Stimulated activated CD4-positive, alpha-beta T cell treated with anti-CD3 and anti-CD28 coated beads, Interleukin-1b, Interleukin-23, amount 100 ng/mL, for 1 hour (primary cell): ENCODE data around the gene COX6B1.
"Not testable (repeated sequence)": the region's sequence is repeated elsewhere in the genome, so short reads cannot be mapped to it uniquely, and the experiment has no call there.

ENCODE experiments used
- DNase-seq, 2 donors: peaks; one replicate each; pipeline ENCODE4 v3.0.0-alpha.2; 2020; ENCODE audit warnings: low read depth in 2 of 2

COX6B1 gene

DNA sequence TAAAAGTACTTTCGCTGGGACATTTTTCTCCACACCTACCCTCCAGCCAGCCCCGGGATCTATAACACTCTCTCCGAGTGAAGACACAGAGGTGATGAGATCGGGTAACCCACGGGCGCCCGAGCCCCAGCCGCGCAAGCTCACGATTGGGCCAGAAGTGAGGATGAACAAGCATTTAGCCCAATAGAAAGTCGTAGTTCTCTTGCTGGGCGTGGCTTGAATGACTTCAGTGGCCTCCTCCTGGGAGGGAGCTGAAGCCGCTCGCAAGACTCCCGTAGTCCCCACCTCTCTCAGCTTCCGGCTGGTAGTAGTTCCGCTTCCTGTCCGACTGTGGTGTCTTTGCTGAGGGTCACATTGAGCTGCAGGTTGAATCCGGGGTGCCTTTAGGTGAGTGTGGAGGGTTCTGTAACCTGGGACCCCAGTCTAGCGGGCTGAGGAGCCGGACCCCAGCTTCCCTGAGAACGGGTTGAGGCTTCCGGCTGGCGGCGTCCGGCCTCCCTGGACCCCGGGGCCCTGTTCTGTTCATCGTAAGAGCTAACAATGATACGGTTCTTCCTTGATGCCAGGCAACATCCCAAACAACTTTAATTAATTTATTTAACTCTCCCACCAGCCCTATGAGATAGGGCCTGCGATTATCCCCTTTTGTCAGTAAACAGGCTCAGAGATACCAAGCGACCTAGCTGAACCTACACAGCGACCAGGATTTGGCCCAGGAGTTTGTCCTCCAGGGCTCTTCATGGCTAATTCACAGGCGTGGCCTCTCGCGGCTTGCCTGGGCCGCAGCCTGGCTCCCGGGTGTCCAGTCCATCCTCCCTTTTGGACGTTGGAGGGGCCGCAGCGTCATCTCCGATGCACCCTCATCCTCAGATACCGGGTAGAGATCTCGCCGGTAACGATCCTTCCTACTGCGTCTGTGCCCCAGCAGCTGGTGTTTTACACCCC, at the start of gene COX6B1:
Gene COX6B1, plus strand, starts transcription at position 307 of the 945 bp plus-strand sequence. CDS start 2,921 bp downstream, outside the sequence.
- DNase-seq: peak; percentile 69 to 76

- no peak for DNase-seq
Observed at GRCh38 chr19:35601971-35602370, 46.2 kb upstream of the COX6B1 start.

GRCh38 chr19:35604436-35604835, 43.7 kb upstream of the COX6B1 start:
- DNase-seq: not testable (repeated sequence)

DNA sequence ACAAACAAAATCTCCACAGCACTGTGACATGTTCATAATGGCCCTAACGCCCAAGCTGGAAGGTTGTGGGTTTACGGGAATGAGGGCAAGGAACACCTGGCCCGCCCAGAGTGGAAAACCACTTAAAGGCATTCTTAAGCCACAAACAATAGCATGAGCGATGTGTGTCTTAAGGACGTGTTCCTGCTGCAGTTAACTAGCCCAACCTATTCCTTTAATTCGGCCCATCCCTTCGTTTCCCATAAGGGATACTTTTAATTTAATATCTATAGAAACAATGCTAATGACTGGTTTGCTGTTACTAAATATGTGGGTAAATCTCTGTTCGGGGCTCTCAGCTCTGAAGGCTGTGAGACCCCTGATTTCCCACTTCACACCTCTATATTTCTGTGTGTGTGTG, 41.0 kb upstream of the COX6B1 start:
- not testable (repeated sequence) for DNase-seq

GRCh38 chr19:35607661-35608060, 40.5 kb upstream of the COX6B1 start:
- DNase-seq: no peak

GRCh38 chr19:35608251-35608650, 39.9 kb upstream of the COX6B1 start:
- DNase-seq: no peak

DNA sequence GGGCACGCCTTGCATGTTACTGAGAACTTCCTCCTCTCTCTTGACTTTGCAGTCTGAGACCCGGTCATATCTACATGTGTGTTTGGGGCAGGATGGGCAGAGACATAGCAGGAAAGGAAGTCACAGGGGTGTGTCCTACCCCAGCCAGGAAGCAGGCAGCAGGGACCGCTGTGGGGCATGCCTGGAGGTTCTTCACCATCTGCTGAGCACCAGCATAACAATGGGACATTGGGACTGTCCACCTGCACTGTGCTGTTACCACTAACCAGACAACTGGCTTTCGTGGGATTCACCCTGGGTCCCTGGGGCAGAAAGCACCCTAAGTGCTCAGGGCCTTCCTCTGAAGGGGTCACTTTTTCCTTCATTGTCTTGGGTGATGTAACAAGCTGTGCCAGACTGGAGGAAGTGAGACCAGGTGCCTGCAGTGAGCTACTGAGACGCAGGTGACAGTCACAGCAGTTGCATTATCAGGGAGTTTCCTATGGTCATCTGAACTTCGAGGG, 38.2 kb upstream of the COX6B1 start:
- DNase-seq: no peak

- DNase-seq: no peak
Observed at GRCh38 chr19:35612224-35612558, 35.9 kb upstream of the COX6B1 start.

DNA sequence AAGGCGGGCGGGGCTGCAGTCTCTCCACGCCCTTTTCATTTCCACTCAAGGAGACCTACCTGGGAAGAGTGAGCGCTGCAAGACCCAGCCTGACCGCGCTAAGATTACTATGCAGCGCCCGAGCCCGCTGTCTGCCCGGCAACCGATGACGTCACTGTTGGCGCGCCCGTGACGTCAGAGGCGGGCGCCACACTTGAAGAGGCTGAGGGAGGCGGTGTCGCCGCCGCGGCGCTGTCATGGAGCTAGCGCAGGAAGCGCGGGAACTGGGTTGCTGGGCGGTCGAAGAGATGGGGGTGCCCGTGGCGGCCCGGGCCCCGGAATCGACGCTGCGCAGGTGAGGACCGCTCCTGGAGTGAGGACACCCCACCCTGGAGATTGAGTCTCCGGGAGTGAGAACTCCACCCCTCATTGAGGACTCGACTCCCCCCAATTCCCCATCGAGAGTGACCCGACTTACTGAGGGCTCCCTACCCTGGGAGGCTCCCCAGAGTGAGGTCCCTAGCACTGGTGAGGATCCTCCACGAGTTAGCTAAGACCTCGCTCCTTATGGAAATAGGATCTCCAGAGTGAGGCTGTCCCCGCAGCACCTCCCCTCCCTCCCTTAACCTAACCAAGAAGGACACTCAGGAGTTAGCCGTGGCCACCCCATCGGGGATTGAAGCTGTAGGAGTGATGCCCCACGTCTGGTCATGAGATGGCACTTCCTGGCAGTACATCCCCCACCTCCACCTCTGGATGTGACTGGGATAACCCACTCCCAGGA, 35.4 kb upstream of the COX6B1 start, which contains the start of gene HAUS5:
Gene HAUS5, plus strand, starts transcription at position 177 of the 763 bp plus-strand sequence. Its CDS starts 60 bp downstream, at position 237.
- peak; percentile 87 to 96 for DNase-seq

- DNase-seq: no peak
Observed at GRCh38 chr19:35613574-35613973, 34.5 kb upstream of the COX6B1 start.

DNA sequence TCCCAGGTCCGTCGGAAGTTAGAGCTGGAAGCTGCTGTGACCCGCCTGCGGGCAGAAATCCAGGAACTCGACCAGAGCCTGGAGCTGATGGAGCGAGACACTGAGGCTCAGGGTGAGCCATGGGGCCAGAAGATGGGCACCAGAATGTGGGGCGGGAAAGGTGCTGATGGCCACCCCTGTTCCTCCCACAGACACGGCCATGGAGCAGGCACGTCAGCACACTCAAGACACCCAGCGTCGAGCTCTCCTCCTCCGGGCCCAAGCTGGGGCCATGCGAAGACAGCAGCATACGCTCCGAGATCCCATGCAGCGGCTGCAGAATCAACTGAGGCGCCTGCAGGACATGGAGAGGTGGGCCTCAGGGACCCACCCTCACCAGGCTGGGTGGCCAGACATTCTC, 33.1 kb upstream of the COX6B1 start:
- DNase-seq: no peak

DNA sequence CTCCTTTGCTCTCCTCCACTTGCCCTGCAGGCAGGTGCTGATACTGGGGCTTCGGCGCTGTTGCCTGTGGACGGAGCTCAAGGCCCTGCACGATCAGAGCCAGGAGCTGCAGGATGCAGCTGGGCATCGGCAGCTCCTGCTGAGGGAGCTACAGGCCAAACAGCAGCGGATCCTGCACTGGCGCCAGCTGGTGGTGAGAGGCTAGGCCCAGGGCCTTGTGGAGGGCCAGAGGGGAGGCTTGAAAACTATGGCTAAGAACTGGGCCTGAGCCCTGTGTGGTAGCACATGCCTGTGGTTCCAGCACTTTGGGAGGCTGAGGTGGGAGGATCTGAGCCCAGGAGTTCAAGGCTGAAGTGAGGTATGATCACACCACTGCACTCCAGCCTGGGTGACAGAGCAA, 29.3 kb upstream of the COX6B1 start:
- no peak for DNase-seq

DNA sequence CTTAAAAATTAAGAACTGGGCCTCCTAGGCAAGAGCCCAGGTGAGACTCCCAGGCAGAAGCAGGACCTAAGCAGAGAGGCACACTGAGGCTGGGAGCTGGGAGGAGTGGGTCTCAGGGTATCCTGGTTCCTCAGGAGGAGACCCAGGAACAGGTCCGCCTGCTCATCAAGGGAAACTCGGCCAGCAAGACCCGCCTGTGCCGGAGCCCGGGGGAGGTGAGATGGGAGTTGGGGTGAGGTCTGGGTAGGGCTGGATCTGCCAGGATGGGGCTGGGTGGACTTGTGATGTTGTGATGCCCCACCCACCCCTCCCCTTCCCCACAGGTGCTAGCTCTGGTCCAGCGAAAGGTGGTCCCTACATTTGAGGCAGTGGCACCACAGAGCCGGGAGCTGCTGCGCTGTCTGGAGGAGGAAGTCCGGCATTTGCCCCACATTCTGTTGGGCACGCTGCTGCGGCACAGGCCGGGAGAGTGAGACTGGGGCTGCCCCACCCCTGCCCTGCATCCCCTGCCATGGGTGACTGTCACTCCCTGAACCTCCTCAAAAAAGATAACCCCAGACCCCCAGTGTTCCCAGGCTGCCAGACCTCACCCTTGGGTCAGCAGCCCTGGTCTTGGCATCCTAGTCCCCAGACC, 28.7 kb upstream of the COX6B1 start:
- no peak for DNase-seq

- no peak for DNase-seq
Observed at GRCh38 chr19:35620001-35620400, 28.1 kb upstream of the COX6B1 start.

- no peak for DNase-seq
Observed at GRCh38 chr19:35621708-35622107, 26.4 kb upstream of the COX6B1 start.

DNA sequence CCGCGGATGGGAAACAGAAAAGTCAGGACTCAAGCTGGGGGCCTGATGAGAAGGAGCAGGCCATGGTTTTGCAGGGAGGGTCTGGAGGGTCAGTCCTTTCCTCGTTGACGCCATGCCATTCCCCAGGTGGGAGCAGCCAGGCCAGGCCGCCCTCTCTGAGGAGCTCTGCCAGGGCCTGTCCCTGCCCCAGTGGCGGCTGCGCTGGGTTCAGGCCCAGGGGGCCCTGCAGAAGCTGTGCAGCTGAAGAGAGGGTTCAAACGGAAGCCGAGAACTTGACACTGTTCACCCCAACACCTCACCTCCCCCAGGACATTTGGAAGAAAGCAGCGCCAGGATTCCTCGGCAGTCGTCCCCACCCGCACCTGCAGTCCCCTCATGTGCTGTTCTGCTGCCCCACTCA, 25.4 kb upstream of the COX6B1 start:
- no peak for DNase-seq

DNA sequence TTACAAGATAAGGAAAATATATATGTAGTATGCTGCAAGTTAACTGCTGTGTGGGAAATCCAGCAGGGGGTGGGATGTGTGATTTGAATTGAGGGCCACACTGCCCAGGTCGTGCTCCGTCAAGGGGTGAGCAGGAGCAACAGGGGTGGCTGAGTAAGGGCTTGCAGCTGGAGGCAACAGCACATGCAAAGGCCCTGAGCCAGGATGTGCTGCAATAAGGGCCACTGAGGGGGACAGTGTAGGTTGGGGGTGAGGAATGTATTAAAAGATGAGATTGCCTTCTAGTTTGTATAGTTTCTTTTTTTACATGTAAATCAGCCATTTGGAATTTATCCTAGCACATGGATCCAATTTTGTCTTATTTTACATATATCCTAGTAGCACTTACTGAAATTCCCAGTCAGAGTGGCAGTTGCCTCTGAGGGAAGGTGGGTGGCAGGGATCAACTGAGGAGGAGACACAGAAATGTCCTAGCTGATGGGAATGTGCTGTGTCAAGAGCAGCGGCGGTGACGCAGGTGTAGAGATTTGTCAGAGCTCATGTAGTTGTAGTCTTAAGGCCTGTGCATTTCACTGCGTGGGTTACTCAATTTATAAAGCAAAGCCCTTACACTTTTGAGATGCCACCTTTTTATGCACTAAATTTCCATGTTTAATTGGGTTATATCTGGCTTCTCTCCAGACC, 24.7 kb upstream of the COX6B1 start:
- no peak for DNase-seq

- no peak for DNase-seq
Observed at GRCh38 chr19:35628264-35628564, 19.9 kb upstream of the COX6B1 start.

- peak; percentile 89 to 91 for DNase-seq
Observed at GRCh38 chr19:35628565-35629331, 19.4 kb upstream of the COX6B1 start, which contains the start of gene RBM42. TSS of gene RBM42 (plus strand) at chr19:35629036. CDS start at chr19:35629154, 118 bp downstream.

- DNase-seq: no peak
Observed at GRCh38 chr19:35629332-35629633, 18.8 kb upstream of the COX6B1 start.
